Endothelial cell of umbilical vein (primary cell): ENCODE data around the gene APOC4. TPM values are rescaled to one million over a fixed set of nuclear protein-coding genes. Genes with fewer than 3 reads are reported as not detected.

Experiments used
- BruUV-seq: library from RNA; stranded (reverse); fragments of 400-500 nt; replicated peaks from 2 replicates; lab custom pipeline; 2021; lab: Mats Ljungman, UMichigan
- CTCF ChIA-PET: fragments of 300-600, 350-600 bp; sonication (Branson Sonifier 250); formaldehyde crosslinking; loops from one replicate; lab custom pipeline; 2021; ENCODE audit warnings: antibody characterized with exemption, inconsistent platforms; lab: Charles Lee
- POLR2A ChIA-PET: fragments of 300-600, 350-600 bp; sonication (Branson Sonifier 250); formaldehyde crosslinking; loops from one replicate; lab custom pipeline; 2021; ENCODE audit warnings: antibody characterized with exemption, inconsistent platforms; lab: Charles Lee
- DNase-seq: peaks from one replicate; pipeline ENCODE4 v3.0.0-alpha.2; 2011; ENCODE audit warnings: low read depth, low spot score
- FAIRE-seq: peaks from 2 replicates; lab custom pipeline; 2011; peaks lifted over from hg19 to GRCh38; lab: Jason Lieb, UNC
- H2AFZ ChIP-seq: 2 replicates; pipeline ENCODE4 v1.6.0; 2012; ENCODE audit warnings: low read depth, low read length, control low read depth, inconsistent platforms
- H3K27ac ChIP-seq: 2 replicates; pipeline ENCODE4 v1.5.1; 2011; ENCODE audit warnings: low read depth, mild to moderate bottlenecking, control low read depth, low read length, moderate library complexity; ENCODE audit not compliant: insufficient read depth
- H3K27me3 ChIP-seq, 2 experiments: 2 replicates each; pipeline versions ENCODE4 v1.6.0 to v1.6.1; 2011; ENCODE audit warnings: low read length in 2 of 2, mixed read lengths in 1 of 2; ENCODE audit not compliant: control insufficient read depth in 2 of 2, insufficient read depth in 2 of 2
- H3K36me3 ChIP-seq, 2 experiments: 2 replicates in 1 of 2; 3 replicates in 1 of 2; pipeline ENCODE4 v1.5.1; 2011; ENCODE audit warnings: low read length in 2 of 2, mild to moderate bottlenecking in 1 of 2, moderate library complexity in 1 of 2; ENCODE audit not compliant: control insufficient read depth in 2 of 2, insufficient read depth in 2 of 2; ENCODE audit errors: extremely low read depth in 1 of 2
- H3K4me1 ChIP-seq: 3 replicates; pipeline ENCODE4 v1.5.1; 2011; ENCODE audit warnings: mild to moderate bottlenecking, low read length; ENCODE audit not compliant: control insufficient read depth, insufficient read depth; ENCODE audit errors: extremely low read depth
- H3K4me2 ChIP-seq: 2 replicates; pipeline ENCODE4 v1.6.1; 2011; ENCODE audit warnings: low read length, control low read depth, mixed read lengths; ENCODE audit not compliant: insufficient read depth
- H3K4me3 ChIP-seq, 3 experiments: fragments of 200-600 bp in 1 of 3; sonication (generic), shearing (Covaris generic) in 1 of 3; replicated peaks in 1 of 3; 2 replicates each; pipeline ENCODE4 v1.5.1; 2011 to 2016; ENCODE audit warnings: control low read depth in 3 of 3, low read length in 3 of 3, mild to moderate bottlenecking in 2 of 3, inconsistent platforms in 1 of 3, low read depth in 1 of 3, moderate library complexity in 1 of 3; ENCODE audit not compliant: insufficient read depth in 1 of 3
- H3K79me2 ChIP-seq: 2 replicates; pipeline ENCODE4 v1.6.0; 2012; ENCODE audit warnings: low read length, inconsistent platforms; ENCODE audit not compliant: control insufficient read depth, insufficient read depth
- H3K9ac ChIP-seq: replicated peaks from 2 replicates; pipeline ENCODE3; 2011; ENCODE audit warnings: low read length, control low read depth; ENCODE audit not compliant: insufficient read depth; ENCODE audit errors: extremely low read depth
- H3K9me1 ChIP-seq: replicated peaks from 3 replicates; pipeline ENCODE4 v1.6.0; 2011; ENCODE audit warnings: mild to moderate bottlenecking, low read length; ENCODE audit not compliant: control insufficient read depth, insufficient read depth; ENCODE audit errors: extremely low read depth
- H3K9me3 ChIP-seq: replicated peaks from 2 replicates; pipeline ENCODE4 v1.5.1; 2012; ENCODE audit warnings: low read length, inconsistent platforms; ENCODE audit not compliant: control insufficient read depth, insufficient read depth
- H4K20me1 ChIP-seq: replicated peaks from 2 replicates; pipeline ENCODE3; 2011; ENCODE audit warnings: mild to moderate bottlenecking, low read length; ENCODE audit not compliant: control insufficient read depth, insufficient read depth; ENCODE audit errors: extremely low read depth
- EZH2 ChIP-seq: IDR thresholded peaks from 2 replicates; pipeline ENCODE4 v1.6.1; 2012; ENCODE audit warnings: borderline replicate concordance, low read depth, mild to moderate bottlenecking, moderate library complexity, low read length, inconsistent platforms; ENCODE audit not compliant: severe bottlenecking
- FOS ChIP-seq: IDR thresholded peaks from 2 replicates; pipeline ENCODE4 v1.6.1; 2011; ENCODE audit warnings: mild to moderate bottlenecking, low read length, moderate library complexity, borderline replicate concordance; ENCODE audit not compliant: insufficient read depth
- GATA2 ChIP-seq: IDR thresholded peaks from 2 replicates; pipeline ENCODE4 v1.7.0; 2011; ENCODE audit warnings: low read depth, mild to moderate bottlenecking, moderate library complexity, mixed read lengths, low read length; ENCODE audit not compliant: insufficient read length, insufficient read depth
- JUN ChIP-seq: IDR thresholded peaks from 2 replicates; pipeline ENCODE4 v1.6.1; 2011; ENCODE audit warnings: borderline replicate concordance, low read depth; ENCODE audit not compliant: insufficient read length, insufficient read depth
- MYC ChIP-seq: IDR thresholded peaks from one replicate; pipeline ENCODE4 v1.6.1; 2011; ENCODE audit warnings: mild to moderate bottlenecking, low read depth, low read length
- POLR2A ChIP-seq: IDR thresholded peaks from 2 replicates; pipeline ENCODE4 v1.6.1; 2012; ENCODE audit warnings: low read depth, mild to moderate bottlenecking, control low read depth, low read length
- POLR2AphosphoS5 ChIP-seq: IDR thresholded peaks from 2 replicates; pipeline ENCODE4 v1.6.1; 2012; ENCODE audit warnings: low read depth, mild to moderate bottlenecking, control low read depth, low read length, moderate library complexity; ENCODE audit not compliant: insufficient read depth
- dilution Hi-C: fragments of 300-500 bp; cut with MboI; formaldehyde crosslinking; loops from one replicate; pipeline ENCODE4 v1.15.0; 2019; ENCODE audit warnings: low sequenced_read_pairs; ENCODE audit not compliant: extremely low pct_ligation_motif_present
- intact Hi-C: fragments of 100-400 bp; cut with micrococcal nuclease; formaldehyde crosslinking; loops from one replicate; pipeline ENCODE4 v1.10.0; 2022
- polyA plus RNA-seq, 4 experiments: library from polyadenylated mRNA; depleted of rRNA in 3 of 4; stranded (reverse) in 3 of 4; unstranded in 1 of 4; fragments of >200 nt; gene quantifications; 2 replicates each; pipeline versions ENCODE4 v1.2.1 to v1.2.3, GENCODE V29; 2011 to 2012; ENCODE audit warnings: missing spikeins in 1 of 4
- total RNA-seq: library from RNA; stranded (reverse); gene quantifications from 2 replicates; pipeline ENCODE4 v1.2.3, GENCODE V29; 2021
- TF ChIP-seq, protein P1 (sequence below): IDR thresholded peaks from 2 replicates; pipeline ENCODE4 v1.6.1; 2011; ENCODE audit not compliant: insufficient read depth, insufficient read length
- TF ChIP-seq, protein P2 (sequence below), 2 donors: IDR thresholded peaks; 1 replicate in 1 of 2; 2 replicates in 1 of 2; pipeline ENCODE4 v1.5.1; 2011; ENCODE audit warnings: low read length in 2 of 2, mild to moderate bottlenecking in 2 of 2, moderate library complexity in 2 of 2, control low read depth in 1 of 2, inconsistent platforms in 1 of 2, low read depth in 1 of 2; ENCODE audit not compliant: insufficient read depth in 1 of 2; ENCODE audit errors: extremely low read depth in 1 of 2

The APOC4 gene
- total and polyA plus RNA-seq, 2 donors (not counting 3 experiments of a cell fraction or from before 2014, with no cell fraction given) = not detected

DNA sequence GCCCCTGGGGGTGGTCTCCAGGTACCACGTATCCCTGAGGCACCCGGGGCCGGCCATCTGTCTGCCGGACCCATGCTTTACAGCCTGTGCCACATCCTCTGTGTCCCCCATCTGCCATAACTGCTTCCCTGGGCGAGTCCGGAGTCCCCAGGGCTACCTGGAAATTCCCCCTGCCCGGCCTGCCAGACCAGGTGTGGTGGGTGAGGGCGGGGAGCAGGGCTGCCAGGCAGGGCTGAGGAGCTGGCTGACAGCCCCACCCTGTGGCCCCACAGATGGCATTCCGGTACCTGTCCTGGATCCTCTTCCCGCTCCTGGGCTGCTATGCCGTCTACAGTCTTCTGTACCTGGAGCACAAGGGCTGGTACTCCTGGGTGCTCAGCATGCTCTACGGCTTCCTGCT is 48.9 kb downstream of the APOC4 start:
- no peaks in the 10 kb centered on the region for H3K79me2 ChIP-seq
- BruUV-seq = no TSS peak
- TF ChIP-seq MYC (no peak), POLR2A (no peak), POLR2AphosphoS5 (no peak), EZH2 (no peak), FOS (no peak), GATA2 (no peak), JUN (no peak)
- TF ChIP-seq, protein P1, sequence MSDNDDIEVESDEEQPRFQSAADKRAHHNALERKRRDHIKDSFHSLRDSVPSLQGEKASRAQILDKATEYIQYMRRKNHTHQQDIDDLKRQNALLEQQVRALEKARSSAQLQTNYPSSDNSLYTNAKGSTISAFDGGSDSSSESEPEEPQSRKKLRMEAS = no peak
- TF ChIP-seq, protein P2, sequence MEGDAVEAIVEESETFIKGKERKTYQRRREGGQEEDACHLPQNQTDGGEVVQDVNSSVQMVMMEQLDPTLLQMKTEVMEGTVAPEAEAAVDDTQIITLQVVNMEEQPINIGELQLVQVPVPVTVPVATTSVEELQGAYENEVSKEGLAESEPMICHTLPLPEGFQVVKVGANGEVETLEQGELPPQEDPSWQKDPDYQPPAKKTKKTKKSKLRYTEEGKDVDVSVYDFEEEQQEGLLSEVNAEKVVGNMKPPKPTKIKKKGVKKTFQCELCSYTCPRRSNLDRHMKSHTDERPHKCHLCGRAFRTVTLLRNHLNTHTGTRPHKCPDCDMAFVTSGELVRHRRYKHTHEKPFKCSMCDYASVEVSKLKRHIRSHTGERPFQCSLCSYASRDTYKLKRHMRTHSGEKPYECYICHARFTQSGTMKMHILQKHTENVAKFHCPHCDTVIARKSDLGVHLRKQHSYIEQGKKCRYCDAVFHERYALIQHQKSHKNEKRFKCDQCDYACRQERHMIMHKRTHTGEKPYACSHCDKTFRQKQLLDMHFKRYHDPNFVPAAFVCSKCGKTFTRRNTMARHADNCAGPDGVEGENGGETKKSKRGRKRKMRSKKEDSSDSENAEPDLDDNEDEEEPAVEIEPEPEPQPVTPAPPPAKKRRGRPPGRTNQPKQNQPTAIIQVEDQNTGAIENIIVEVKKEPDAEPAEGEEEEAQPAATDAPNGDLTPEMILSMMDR (IDR thresholded peaks at IDR 0.05; ENCODE audit: extremely low read depth in 1 of 2, insufficient read depth in 1 of 2, low read depth in 1 of 2, low read length in 2 of 2) = no peak
- ChIA-PET POLR2A (no interaction called here), CTCF (interaction anchor here (3.4 kb wide), 1 partner anchor 68 kb away, joined by 31 read pairs; no protein-coding TSS in a partner anchor)
- no peak overlapping the region for H3K4me2 ChIP-seq
- H3K9ac ChIP-seq = no peak overlapping the region
- H3K4me3 ChIP-seq = no peak overlapping the region
- no peaks in the 10 kb centered on the region for H4K20me1 ChIP-seq
- intact Hi-C loops (no loop called here), dilution Hi-C loops (no loop called here)
- no peak overlapping the region for H3K27ac ChIP-seq
- no peaks in the 10 kb centered on the region for H3K4me1 ChIP-seq
- H2AFZ ChIP-seq = no peak overlapping the region
- H3K9me1 ChIP-seq = no peaks in the 10 kb centered on the region
- no peak for FAIRE-seq
- H3K36me3 ChIP-seq = peaks cover 0 to 45% of the 10 kb centered on the region in 2 experiments
- DNase-seq = no peak
- no peaks in the 10 kb centered on the region for H3K27me3 ChIP-seq
- H3K9me3 ChIP-seq = no peaks in the 10 kb centered on the region
